NCI-H2227 (cell line): ENCODE results near the gene CDKN1C.
A peak's percentile ranks its signal among the peaks of the same experiment; 100 is the strongest.

ENCODE experiments used
- DNase-seq: peaks from one replicate; lab custom pipeline; 2025; ENCODE audit not compliant: unreplicated experiment; lab: John Stamatoyannopoulos, UW

CDKN1C gene

DNA sequence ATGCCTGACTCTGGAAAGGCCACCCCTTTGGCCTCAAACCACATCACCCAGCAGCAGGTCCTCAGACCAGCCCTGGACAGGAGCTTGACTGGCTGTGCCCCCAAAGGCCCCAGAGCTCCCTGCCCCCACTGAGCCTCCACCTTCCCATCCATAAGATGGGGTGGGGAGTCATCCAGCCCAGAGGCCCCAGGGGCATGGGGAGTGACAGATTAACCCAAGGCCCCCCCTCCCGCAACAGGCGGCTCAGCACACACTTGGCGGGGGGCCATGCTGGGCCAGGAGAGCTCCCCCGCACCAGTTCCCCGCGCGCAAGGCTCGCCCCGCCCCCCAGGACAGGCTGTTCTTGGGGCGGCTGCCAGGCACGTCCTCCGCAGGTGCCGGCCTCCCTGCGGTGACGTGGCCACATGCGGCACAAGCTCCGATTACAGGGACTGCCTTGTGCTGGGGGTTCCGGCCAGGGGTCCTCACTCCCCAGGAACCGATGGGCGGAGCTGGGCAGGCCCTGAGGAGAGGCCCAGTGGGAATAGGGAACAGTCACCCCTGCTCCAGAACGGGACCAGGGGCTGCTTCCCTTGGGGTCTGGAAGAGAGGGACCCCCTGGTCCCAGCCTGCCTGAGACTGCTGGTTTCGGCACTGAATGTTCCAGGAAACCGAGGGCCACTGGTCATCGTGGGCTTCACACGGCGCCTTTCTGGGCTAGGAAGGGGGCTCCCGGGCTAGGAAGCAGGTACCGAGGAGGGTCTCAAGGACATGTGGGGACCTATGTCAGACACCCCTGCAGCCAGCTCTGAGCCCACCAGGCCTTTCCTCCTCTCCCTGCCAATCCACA, 5.1 kb upstream of the CDKN1C start:
- DNase-seq, result no peak

- no peak for DNase-seq
Measured at GRCh38 chr11:2889362-2890273, 4.0 kb upstream of the CDKN1C start.

DNA sequence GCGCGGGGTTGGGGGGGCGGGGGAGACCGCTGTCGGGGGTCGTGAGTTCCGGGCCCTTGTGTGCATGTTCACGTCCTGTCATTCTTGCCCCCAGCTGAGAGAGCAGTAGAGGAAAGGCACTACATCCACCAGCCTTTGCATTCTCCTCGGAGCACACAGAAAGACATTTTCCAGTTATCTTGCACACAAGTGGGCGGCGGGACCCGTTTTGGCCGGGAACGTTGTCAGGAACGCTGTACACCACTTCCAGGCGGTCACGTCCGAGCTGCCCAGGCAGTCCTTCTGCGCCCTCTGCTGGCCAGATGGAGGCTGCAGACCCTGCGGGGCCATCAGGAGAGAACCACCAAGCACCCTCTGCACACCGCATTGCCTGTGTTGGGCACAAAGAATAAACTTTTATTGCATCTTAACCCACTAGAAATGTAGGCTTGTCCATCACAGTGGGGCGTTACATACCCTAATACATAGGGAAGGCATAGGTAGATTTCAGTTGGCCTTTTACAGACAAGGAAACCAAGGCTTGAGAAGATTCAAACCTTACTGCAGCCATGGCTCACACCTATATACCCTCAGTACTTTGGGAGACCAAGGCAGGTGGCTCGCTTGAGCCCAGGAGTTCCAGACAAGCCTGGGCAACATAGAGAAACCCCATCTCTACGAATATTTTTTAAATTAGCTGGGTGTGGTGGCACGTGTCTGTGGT, 2.8 kb upstream of the CDKN1C start:
- DNase-seq, result peak; percentile 95

GRCh38 chr11:2887515-2888195, 2.1 kb upstream of the CDKN1C start:
- DNase-seq, result no peak

DNA sequence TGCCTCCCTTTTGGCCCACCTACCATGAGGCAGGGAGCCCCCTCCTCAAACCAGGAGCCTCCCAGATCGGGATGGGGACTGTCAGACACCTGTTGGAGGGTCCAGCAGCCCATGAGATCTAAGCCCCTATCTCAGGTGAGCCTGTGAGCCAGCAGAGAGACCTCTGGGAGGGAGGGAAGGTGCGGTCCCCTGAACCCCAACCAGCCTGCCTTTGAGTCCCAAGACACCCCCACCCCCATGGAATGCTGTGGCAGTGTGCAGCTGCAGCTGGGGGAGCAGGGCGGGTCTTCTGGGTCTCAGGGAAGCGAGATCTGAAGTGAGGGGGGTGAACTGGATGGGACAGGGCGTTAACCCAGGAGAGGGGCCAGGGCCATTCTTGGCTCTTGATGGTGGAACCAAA, 1.4 kb upstream of the CDKN1C start:
- DNase-seq, result no peak

- DNase-seq, result peak; percentile 84
Measured at GRCh38 chr11:2886191-2886894, 768 bp upstream of the CDKN1C start.

DNA sequence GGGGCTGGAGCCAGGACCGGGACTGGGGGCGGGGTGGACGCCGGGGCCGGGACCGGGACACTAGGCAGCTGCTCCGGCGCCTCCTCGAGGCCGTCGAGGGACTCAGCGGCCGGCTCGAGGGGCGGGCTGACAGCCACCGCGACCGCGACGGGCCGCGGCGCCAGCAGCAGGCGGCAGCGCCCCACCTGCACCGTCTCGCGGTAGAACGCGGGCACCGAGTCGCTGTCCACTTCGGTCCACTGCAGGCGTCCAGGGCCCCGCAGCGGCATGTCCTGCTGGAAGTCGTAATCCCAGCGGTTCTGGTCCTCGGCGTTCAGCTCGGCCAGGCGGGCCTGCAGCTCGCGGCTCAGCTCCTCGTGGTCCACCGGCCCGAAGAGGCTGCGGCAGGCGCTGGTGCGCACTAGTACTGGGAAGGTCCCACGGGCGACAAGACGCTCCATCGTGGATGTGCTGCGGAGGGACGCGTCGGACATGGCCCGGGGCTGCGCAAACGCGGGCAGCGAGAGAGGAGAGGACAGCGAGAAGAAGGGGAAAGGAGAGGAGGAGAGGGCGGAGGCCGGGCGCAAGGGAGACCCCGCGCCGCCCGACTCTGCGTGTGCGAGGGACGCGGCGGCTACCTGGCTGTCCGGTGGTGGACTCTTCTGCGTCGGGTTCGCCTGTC, 428 bp downstream of the CDKN1C start:
- DNase-seq, result peak; percentile 78

- DNase-seq, result peak; percentile 74
Measured at GRCh38 chr11:2883979-2884815, 1.4 kb downstream of the CDKN1C start.

GRCh38 chr11:2883640-2883978, 2.0 kb downstream of the CDKN1C start:
- no peak for DNase-seq

DNA sequence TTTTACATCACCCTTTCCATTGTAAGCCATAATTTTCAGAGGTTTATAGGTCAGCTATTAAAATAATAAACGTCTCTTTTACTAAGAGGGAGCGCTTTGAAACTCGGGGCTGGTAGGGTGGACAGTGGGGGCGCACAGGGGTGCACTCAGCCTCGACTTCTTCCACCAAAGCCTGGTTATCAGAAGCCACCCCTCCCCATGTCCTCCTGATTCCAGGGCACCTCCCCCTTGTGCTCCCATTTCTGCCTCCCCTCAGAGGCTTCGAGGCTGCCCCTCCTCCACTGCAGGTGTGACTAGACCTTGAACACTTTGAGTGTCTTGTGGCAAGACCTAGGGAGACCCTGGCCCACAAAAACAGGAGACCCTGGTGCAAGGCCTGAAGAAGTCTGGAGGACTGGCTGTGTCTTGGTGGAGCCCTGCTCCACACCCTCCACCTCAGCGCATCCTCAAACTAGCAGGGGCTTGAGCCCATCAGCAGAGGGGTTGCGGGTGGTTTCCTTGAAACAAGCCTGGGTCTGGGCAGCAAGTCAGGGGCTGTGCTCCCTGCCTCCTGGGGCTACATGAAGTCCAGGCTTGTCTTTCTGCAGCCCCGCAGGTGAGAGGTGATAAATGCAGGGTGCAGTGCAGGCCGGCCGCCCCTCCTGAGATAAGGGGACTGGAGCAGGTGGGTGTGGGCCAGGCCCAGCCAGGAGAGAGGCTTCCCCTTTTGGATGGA, 3.0 kb downstream of the CDKN1C start:
- DNase-seq, result no peak

DNA sequence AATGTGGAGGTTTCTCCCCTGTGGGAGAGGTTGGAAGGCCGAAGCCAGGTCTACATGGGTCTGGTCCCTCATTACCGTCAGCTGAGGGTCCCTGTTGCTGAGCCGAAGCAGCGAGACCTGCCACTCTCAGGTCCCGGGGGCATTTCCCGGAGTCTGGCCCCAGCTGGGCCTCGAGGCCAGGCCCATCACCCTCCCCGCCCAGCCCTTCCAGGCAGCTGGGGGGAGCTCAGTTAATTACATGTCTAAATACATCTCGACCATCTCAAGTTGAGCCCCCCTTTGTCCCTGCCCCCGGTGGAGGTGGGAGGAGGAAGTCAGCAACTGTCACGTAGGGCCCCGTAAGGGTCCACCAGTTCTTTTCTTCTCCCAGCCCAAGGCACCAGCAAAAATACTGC, 3.6 kb downstream of the CDKN1C start:
- DNase-seq, result peak; percentile 72

DNA sequence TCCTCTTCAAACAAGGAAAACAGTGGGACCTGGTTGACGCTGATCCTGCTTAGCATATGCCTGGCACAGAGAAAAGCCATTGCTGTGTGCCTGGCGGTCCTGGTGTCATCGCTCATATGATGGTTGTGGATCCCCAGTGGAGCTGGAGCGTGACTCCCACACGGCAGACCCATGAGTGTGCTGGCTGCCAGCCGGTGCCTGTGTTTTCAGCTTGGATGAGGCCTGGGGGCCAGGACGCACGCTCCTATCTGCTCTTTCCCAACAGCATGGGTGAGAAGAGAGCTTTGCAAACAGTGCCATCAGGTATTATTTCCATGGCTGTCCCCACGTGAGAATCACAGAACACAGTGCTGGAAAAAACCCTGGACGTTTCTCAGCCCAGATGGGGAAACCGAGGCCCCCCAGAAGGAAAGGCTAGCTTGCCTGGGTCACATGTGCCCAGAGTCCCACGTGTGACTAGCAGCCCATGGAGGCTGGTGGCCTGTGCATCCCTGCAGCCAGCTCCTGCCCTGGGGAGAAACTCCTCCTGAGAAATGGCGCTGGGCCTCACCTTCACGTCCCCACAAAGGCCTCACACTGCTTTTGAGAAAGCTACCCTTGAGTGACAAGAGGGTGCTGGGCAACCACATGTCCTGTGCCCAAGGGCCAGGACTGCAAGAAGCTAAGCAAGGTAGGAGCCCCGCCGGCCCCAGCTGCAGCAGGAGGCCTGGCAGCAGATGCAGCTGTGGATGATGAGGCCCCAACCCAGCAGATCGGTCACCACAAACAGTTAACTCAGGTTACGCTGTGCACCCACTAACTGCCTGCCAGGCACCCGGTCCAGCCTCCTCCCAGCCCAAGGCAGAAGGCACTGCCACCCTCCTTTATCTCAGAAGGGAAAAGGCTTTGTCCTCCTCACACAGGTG, 4.2 kb downstream of the CDKN1C start:
- DNase-seq, result no peak

DNA sequence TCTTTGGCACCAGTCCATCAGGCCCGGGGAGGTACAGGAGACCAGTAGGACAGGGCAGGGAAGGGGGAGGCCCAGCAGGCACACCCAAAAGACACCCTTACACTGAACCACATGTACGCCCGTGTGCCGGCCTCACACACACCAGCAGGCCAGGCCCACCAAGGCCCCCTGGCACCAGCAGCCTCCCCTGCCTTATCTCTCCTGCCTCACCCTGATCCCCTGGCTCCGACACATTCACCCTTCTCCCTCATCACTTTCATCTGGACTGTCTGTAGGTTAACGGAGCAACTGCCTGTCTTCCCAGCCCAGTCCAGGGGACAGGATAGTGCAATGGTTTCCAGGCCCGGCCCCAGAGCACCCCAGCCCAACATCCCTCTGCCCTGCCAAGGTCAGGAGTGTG, 4.9 kb downstream of the CDKN1C start:
- no peak for DNase-seq

DNA sequence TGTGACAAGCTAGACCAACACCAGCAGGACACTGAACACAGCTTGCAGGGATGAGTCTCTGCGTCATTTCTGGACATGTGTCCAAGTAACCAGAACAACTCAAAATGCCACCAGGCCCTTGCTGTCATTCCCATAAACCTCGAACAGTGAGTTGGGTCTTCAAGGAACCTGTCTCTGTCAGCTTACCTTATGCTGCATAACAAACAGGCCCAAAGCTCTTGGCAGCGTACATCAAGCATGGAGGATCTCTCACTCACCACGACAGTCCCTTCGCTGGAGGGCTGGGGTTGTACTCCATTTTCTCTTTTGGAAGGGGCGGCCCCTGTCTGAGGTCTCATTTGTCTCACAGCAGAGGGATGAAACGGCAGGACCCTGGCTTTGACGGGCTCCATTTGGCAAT, 6.8 kb downstream of the CDKN1C start:
- no peak for DNase-seq

- no peak for DNase-seq
Measured at GRCh38 chr11:2877474-2877873, 8.1 kb downstream of the CDKN1C start.

DNA sequence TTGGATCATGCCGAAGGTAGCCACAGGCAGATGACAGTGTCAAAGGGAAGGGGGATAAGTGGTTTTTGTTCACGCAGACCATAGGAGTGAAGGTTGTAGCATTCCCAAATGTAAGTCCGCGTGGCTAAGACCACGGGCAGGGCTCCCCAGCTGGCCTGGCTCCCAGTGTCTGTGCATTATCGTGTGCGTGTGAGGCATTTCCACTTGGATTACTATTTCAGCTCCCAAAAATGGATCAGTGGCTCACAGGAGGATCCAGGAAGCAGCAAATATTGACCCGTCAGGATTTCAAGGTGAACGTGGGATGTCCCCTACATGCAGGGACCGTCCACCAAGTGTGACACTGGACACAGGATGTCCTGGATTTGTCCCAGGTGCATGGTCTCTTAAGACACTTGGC, 10.6 kb downstream of the CDKN1C start:
- DNase-seq, result no peak

GRCh38 chr11:2870969-2871680, 14.4 kb downstream of the CDKN1C start:
- no peak for DNase-seq
